Erythroblast (primary cell): ENCODE results near the gene PGA5.

Experiments
- GATA1 ChIP-seq: IDR thresholded peaks from 2 replicates; pipeline ENCODE4 v1.6.1; 2011; ENCODE audit warnings: low read depth, mild to moderate bottlenecking, control low read depth, low read length, moderate library complexity
- POLR2A ChIP-seq: IDR thresholded peaks from 2 replicates; pipeline ENCODE4 v1.6.1; 2011; ENCODE audit warnings: mild to moderate bottlenecking, low read length

- no peak for TF ChIP-seq POLR2A
- TF ChIP-seq GATA1 = no peak
These were observed 37.1 kb downstream of the PGA5 start for GRCh38 chr11:61278001-61278470.
